Measurements from ENCODE around the gene ARSI.

Gene ARSI

GRCh38 chr5:150326707-150327106 is 24.0 kb upstream of the ARSI start:
- DNase-seq: no peak

- DNase-seq: no peak
Measured at GRCh38 chr5:150325426-150325825, 22.7 kb upstream of the ARSI start.

GRCh38 chr5:150323819-150324218 is 21.1 kb upstream of the ARSI start:
- DNase-seq: no peak

GRCh38 chr5:150323092-150323491 is 20.4 kb upstream of the ARSI start:
- DNase-seq: no peak

- no peak for DNase-seq
Measured at GRCh38 chr5:150322202-150322601, 19.5 kb upstream of the ARSI start.

- DNase-seq: no peak
Measured at GRCh38 chr5:150321784-150322183, 19.1 kb upstream of the ARSI start.

- no peak for DNase-seq
Measured at GRCh38 chr5:150321211-150321610, 18.5 kb upstream of the ARSI start.

GRCh38 chr5:150320044-150320613 is 17.4 kb upstream of the ARSI start:
- no peak for DNase-seq

GRCh38 chr5:150319484-150319790 is 16.7 kb upstream of the ARSI start:
- no peak for DNase-seq

GRCh38 chr5:150318613-150319483 is 16.1 kb upstream of the ARSI start:
- no peak for DNase-seq

- DNase-seq: no peak
Measured at GRCh38 chr5:150317048-150318003, 14.6 kb upstream of the ARSI start.

GRCh38 chr5:150316320-150316719 is 13.6 kb upstream of the ARSI start:
- DNase-seq: no peak

GRCh38 chr5:150315245-150315644 is 12.5 kb upstream of the ARSI start:
- DNase-seq: no peak

GRCh38 chr5:150313921-150314716 is 11.4 kb upstream of the ARSI start:
- DNase-seq: no peak

GRCh38 chr5:150313501-150313900 is 10.8 kb upstream of the ARSI start:
- no peak for DNase-seq

GRCh38 chr5:150312518-150312917 is 9.8 kb upstream of the ARSI start:
- no peak for DNase-seq

- no peak for DNase-seq
Measured at GRCh38 chr5:150311015-150311692, 8.4 kb upstream of the ARSI start.

- DNase-seq: no peak
Measured at GRCh38 chr5:150310246-150310645, 7.5 kb upstream of the ARSI start.

GRCh38 chr5:150309886-150310239 is 7.2 kb upstream of the ARSI start:
- DNase-seq: no peak

GRCh38 chr5:150309101-150309885 is 6.6 kb upstream of the ARSI start:
- DNase-seq: peak in 1 of 2 experiments; percentile 5

Measured in NCI-H446 (cell line).